PC-9 (cell line): Measurements from ENCODE around the gene FOXA3. TPM values are rescaled to one million over a fixed set of nuclear protein-coding genes. Genes with fewer than 3 reads are reported as not detected.

ENCODE experiments used
- BruUV-seq: library from RNA; stranded (reverse); fragments of 400-500 nt; replicated peaks from 2 replicates; lab custom pipeline; 2021; lab: Mats Ljungman, UMichigan
- CTCF ChIA-PET: fragments of 300-600 bp; sonication (Branson Sonifier 250); formaldehyde crosslinking; loops from one replicate; lab custom pipeline; 2022; ENCODE audit warnings: antibody characterized with exemption; lab: Charles Lee
- POLR2A ChIA-PET: fragments of 300-600 bp; sonication (Branson Sonifier 250); formaldehyde crosslinking; loops from one replicate; lab custom pipeline; 2022; ENCODE audit warnings: antibody characterized with exemption; ENCODE audit not compliant: unreplicated experiment; lab: Charles Lee
- DNase-seq, 2 experiments: peaks; one replicate each; pipeline versions ENCODE4 v3.0.0 to v3.0.0-alpha.2; 2015 to 2022; ENCODE audit warnings: mixed read lengths in 1 of 2
- H2AFZ ChIP-seq: fragments of 200-600 bp; sonication (generic); 2 replicates; pipeline ENCODE4 v1.8.1; 2017; ENCODE audit warnings: antibody characterized with exemption
- H3F3A ChIP-seq: fragments of 200-600 bp; sonication (generic); 2 replicates; pipeline ENCODE4 v1.8.1; 2017; ENCODE audit warnings: antibody characterized with exemption, mild to moderate bottlenecking, low read depth; ENCODE audit not compliant: insufficient read depth
- H3K27ac ChIP-seq: fragments of 200-600 bp; sonication (generic); 2 replicates; pipeline ENCODE4 v1.6.1; 2016; ENCODE audit warnings: mixed run types
- H3K27me3 ChIP-seq: fragments of 200-600 bp; sonication (generic); 2 replicates; pipeline ENCODE4 v1.6.1; 2016; ENCODE audit warnings: low read depth, mixed run types; ENCODE audit not compliant: insufficient read depth
- H3K36me3 ChIP-seq: fragments of 200-600 bp; sonication (generic); 2 replicates; pipeline ENCODE4 v1.6.1; 2016; ENCODE audit warnings: low read depth, mixed run types
- H3K4me1 ChIP-seq: fragments of 200-600 bp; sonication (generic); replicated peaks from 2 replicates; pipeline ENCODE4 v1.6.1; 2016; ENCODE audit warnings: mixed run types; ENCODE audit not compliant: insufficient read depth
- H3K4me2 ChIP-seq: fragments of 200-600 bp; sonication (generic); 2 replicates; pipeline ENCODE4 v1.6.1; 2017; ENCODE audit warnings: mixed run types
- H3K4me3 ChIP-seq: fragments of 200-600 bp; sonication (generic); 2 replicates; pipeline ENCODE4 v1.6.1; 2016; ENCODE audit warnings: mixed run types
- H3K79me2 ChIP-seq: fragments of 200-600 bp; sonication (generic); 2 replicates; pipeline ENCODE4 v1.6.1; 2017; ENCODE audit warnings: low read depth, mixed run types
- H3K9me2 ChIP-seq: fragments of 200-600 bp; sonication (generic); 2 replicates; pipeline ENCODE4 v1.8.1; 2017; ENCODE audit warnings: mild to moderate bottlenecking; ENCODE audit not compliant: insufficient read depth
- H3K9me3 ChIP-seq: fragments of 200-600 bp; sonication (generic); 2 replicates; pipeline ENCODE4 v1.8.1; 2016; ENCODE audit warnings: low read depth; ENCODE audit not compliant: insufficient read depth
- H4K20me1 ChIP-seq: fragments of 200-600 bp; sonication (generic); 2 replicates; pipeline ENCODE4 v1.8.1; 2017; ENCODE audit not compliant: insufficient read depth
- CTCF ChIP-seq: fragments of 200-600 bp; sonication (generic); conservative IDR thresholded peaks from 2 replicates; pipeline ENCODE4 v1.6.1; 2017; ENCODE audit warnings: mixed run types, antibody characterized with exemption, mild to moderate bottlenecking, moderate library complexity
- EZH2 ChIP-seq: fragments of 200-600 bp; sonication (generic); IDR thresholded peaks from 2 replicates; pipeline ENCODE4 v1.8.0; 2017; ENCODE audit warnings: antibody characterized with exemption, low read depth
- intact Hi-C: fragments of 100-400 bp; cut with micrococcal nuclease; formaldehyde crosslinking; loops from one replicate; pipeline ENCODE4 v1.10.0; 2022; ENCODE audit not compliant: unreplicated experiment
- total RNA-seq: library from RNA; stranded (reverse); gene quantifications from 2 replicates; pipeline ENCODE4 v1.2.3, GENCODE V29; 2021

The FOXA3 gene
- total RNA-seq, 1 experiment from 2014 or later = not detected

- POLR2A ChIA-PET = no interaction called here
These were observed 53.4 kb downstream of the FOXA3 start for GRCh38 chr19:45917421-45918091.

GRCh38 chr19:45918721-45919120 is 54.6 kb downstream of the FOXA3 start:
- CTCF ChIA-PET = no interaction called here
- no TSS peak for BruUV-seq
- POLR2A ChIA-PET = no interaction called here
- Histone ChIP-seq H3K27ac (no peak overlapping the region), H3K4me2 (no peak overlapping the region), H3K36me3 (no peaks in the 10 kb centered on the region), H3K4me3 (no peak overlapping the region), H4K20me1 (no peaks in the 10 kb centered on the region), H3K27me3 (no peaks in the 10 kb centered on the region), H3F3A (peaks cover 16% of the 10 kb centered on the region; the same call in 1 of the 2 replicates), H2AFZ (no peak overlapping the region), H3K79me2 (no peaks in the 10 kb centered on the region), H3K4me1 (0 out of 2 replicates have a peak, but pooled peaks cover 9% of the 10 kb centered on the region), H3K9me2 (no peaks in the 10 kb centered on the region), H3K9me3 (no peaks in the 10 kb centered on the region)
- DNase-seq = no peak
- intact Hi-C loops = no loop called here
- TF ChIP-seq CTCF (no peak), EZH2 (no peak)

More at GRCh38 chr19:45917421-45918091, 53.4 kb downstream of the FOXA3 start:
- Histone ChIP-seq H3K4me3 (no peak overlapping the region), H3K9me2 (no peaks in the 10 kb centered on the region), H3K9me3 (no peaks in the 10 kb centered on the region), H2AFZ (no peak overlapping the region), H3F3A (peaks cover 16% of the 10 kb centered on the region; the same call in 1 of the 2 replicates), H3K27me3 (peaks cover 9% of the 10 kb centered on the region; the same call in 1 of the 2 replicates), H3K4me1 (0 out of 2 replicates have a peak, but pooled peaks cover 9% of the 10 kb centered on the region), H4K20me1 (no peaks in the 10 kb centered on the region), H3K36me3 (no peaks in the 10 kb centered on the region), H3K27ac (no peak overlapping the region), H3K79me2 (no peaks in the 10 kb centered on the region), H3K4me2 (no peak overlapping the region)
- no peak for TF ChIP-seq CTCF
- no peak for TF ChIP-seq EZH2
- CTCF ChIA-PET = interaction anchor here (0.6 to 0.7 kb wide), 2 partner anchors 43 to 79 kb away, joined by 5 read pairs; no protein-coding TSS in a partner anchor
- no peak for DNase-seq
- intact Hi-C loops = no loop called here
- no TSS peak for BruUV-seq

GRCh38 chr19:45919678-45920077 is 55.6 kb downstream of the FOXA3 start:
- no peak for TF ChIP-seq CTCF
- no peak for TF ChIP-seq EZH2
- intact Hi-C loops = no loop called here
- ChIA-PET POLR2A (interaction anchor here (0.7 kb wide), 1 partner anchor 28 kb away, joined by 3 read pairs; no protein-coding TSS in a partner anchor), CTCF (interaction anchor here (0.6 kb wide), 1 partner anchor 103 kb away, joined by 3 read pairs; no protein-coding TSS in a partner anchor)
- Histone ChIP-seq H2AFZ (no peak overlapping the region), H3K27ac (no peak overlapping the region), H3K36me3 (no peaks in the 10 kb centered on the region), H3F3A (peaks cover 22% of the 10 kb centered on the region; the same call in 1 of the 2 replicates), H3K4me1 (peaks cover 14% of the 10 kb centered on the region), H3K79me2 (no peaks in the 10 kb centered on the region), H3K27me3 (no peaks in the 10 kb centered on the region), H3K9me2 (no peaks in the 10 kb centered on the region), H3K4me3 (no peak overlapping the region), H4K20me1 (no peaks in the 10 kb centered on the region), H3K9me3 (no peaks in the 10 kb centered on the region), H3K4me2 (no peak overlapping the region)
- DNase-seq = no peak
- BruUV-seq = no TSS peak
